Activated T-cell treated with anti-CD3 and anti-CD28 coated beads, Interleukin-2, amount 50 U/mL, for 4 hours (primary cell): ENCODE results near the gene HIF1AN. TPM values are rescaled to one million over a fixed set of nuclear protein-coding genes. Genes with fewer than 3 reads are reported as not detected.

ENCODE experiments used
- ATAC-seq, 2 donors: fragments of 200-7000 bp; cut with Tn5 transposase; one replicate each; pipeline ENCODE4 v1.10.0; 2021
- DNase-seq: peaks from one replicate; pipeline ENCODE4 v3.0.0-alpha.2; 2020
- H3K27me3 Mint-ChIP-seq: one replicate; pipeline ENCODE4 v1.8.0; 2021; ENCODE audit warnings: low read depth, mixed read lengths
- H3K36me3 Mint-ChIP-seq: one replicate; pipeline ENCODE4 v1.8.0; 2022; ENCODE audit warnings: mixed read lengths; ENCODE audit not compliant: insufficient read depth
- H3K4me1 Mint-ChIP-seq: one replicate; pipeline ENCODE4 v1.8.0; 2021; ENCODE audit warnings: low read depth, mixed read lengths
- H3K4me3 Mint-ChIP-seq: one replicate; pipeline ENCODE4 v1.8.0; 2021; ENCODE audit warnings: mild to moderate bottlenecking, moderate library complexity, mixed read lengths
- H3K9me3 Mint-ChIP-seq: one replicate; pipeline ENCODE4 v1.8.0; 2021; ENCODE audit warnings: mixed read lengths
- total RNA-seq, 3 donors: library from RNA; stranded (reverse); gene quantifications; one replicate each; pipeline ENCODE4 v1.2.1, GENCODE V29; 2021

The HIF1AN gene
- total RNA-seq, 3 donors from 2014 or later: 42.8 to 52.6 (median 48.7) TPM

DNA sequence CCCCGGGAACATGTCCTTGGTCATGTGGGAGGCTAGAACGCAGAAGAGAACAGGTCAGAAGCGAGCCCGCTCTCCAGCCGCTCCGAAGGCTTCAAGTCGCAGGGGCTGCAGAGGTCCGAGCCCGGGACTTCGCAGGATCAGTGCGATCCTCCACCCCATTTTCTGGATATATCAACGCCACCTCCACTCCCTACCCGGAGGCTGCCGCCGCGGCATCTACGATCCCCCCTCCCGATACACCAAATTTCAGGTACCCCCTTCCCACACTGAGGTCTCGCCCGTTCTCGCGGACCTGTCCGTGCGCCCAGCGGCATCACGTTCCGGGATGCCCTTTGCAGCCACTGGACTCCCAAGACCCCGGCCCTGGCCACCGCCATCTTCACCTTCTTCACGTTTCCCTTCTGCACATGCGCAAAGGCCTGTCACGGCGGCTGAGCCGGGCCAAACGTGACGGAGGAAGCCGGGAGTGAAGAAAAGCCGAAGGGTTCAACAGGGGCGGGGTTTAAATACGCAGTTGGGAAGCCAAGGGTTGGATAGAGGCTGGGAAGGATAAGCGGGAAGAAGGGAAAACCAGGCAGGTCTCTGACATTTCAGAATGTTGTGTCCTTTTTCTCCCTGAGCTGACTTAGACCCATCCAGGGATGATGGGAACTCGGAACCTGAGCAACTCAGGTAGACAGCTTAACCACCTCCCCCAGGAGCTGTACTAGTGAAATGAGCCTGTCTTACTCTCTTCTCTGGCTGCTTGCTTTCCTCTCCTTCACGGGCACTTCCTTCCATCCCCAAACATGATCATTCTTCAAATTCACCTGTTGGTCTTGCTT is 6.1 kb upstream of the HIF1AN start, which contains the start of gene NDUFB8:
Gene NDUFB8 (minus strand): TSS at position 397 of the 824 bp plus-strand sequence. CDS start 20 bp downstream, at position 377.
- H3K4me1 Mint-ChIP-seq: peaks cover 36% of the 10 kb centered on the region
- no peaks in the 10 kb centered on the region for H3K9me3 Mint-ChIP-seq

DNA sequence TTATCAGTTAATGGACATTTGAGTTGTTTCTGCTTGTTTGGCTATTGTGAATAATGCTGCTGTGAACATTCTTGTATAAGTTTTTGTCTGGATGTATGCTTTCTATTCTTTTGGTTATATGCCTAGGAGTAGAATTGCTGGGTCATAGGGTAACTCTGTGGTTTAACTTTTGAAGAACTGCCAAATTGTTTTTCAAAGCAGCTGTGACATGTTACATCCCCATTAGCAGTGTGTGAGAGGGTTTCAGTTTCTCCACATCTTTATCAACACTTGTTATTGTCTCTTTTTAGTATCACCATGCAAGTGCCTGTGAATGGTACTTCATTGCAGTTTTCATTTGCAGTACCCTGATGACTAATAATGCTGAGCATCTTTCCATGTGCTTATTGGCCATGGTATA is 4.0 kb upstream of the HIF1AN start:
- Mint-ChIP-seq H3K9me3 (no peaks in the 10 kb centered on the region), H3K4me1 (peaks cover 30% of the 10 kb centered on the region), H3K36me3 (peaks cover 8% of the 10 kb centered on the region), H3K27me3 (no peaks in the 10 kb centered on the region), H3K4me3 (no peak overlapping the region)
- ATAC-seq: peak in 1 of 2 donors; percentile 9
- no peak for DNase-seq

More for the DNA sequence above, 6.1 kb upstream of the HIF1AN start, which contains the start of gene NDUFB8:
- Mint-ChIP-seq H3K4me3 (peak within 1 kb of the TSS; percentile 100), H3K36me3 (peaks cover 18% of the 10 kb centered on the region), H3K27me3 (no peaks in the 10 kb centered on the region)
- peak; percentile 82 for DNase-seq
- peak; percentile 74 to 85 for ATAC-seq

DNA sequence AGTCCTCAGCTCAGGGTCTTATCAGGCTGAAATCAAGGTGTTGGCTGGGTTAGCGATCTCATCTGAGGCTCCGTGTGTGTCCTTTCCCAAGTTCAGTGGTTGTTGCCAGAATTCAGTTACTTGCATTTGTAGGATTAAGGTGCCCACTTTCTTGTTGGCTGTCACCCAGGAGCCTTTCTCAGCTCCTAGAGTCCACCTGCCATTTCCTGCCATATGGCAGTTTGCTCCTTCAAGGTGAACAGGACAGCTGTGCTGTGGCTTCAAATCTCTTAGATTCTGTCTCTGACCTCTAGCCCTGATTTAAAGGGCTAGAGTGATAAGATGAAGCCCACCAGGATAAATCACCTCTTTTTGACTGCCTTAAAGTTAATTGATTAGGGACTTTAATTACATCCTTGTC is 1.0 kb upstream of the HIF1AN start:
- no peak overlapping the region for H3K4me3 Mint-ChIP-seq
- H3K27me3 Mint-ChIP-seq: no peaks in the 10 kb centered on the region
- H3K4me1 Mint-ChIP-seq: peaks cover 14% of the 10 kb centered on the region
- DNase-seq: no peak
- no peaks in the 10 kb centered on the region for H3K9me3 Mint-ChIP-seq
- peaks cover 16% of the 10 kb centered on the region for H3K36me3 Mint-ChIP-seq
- ATAC-seq: no peak

DNA sequence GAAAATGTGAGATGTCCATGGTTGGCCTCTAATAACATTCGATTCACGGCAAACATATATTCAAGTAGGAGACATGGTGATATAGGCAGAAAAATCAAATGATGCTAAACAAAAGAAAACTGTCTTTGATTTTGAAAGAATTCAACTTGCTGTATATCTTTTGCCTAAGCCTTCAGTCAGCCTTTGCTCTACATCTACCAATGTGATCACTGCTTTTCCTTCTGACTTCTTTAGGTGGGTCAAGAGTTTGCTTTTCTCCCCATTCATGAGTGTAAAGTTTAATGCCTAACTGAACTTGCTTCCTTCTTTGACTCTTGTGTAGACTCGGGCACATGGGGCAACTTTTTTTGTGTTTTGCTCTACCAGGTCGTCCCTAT is 417 bp upstream of the HIF1AN start:
- H3K9me3 Mint-ChIP-seq: no peaks in the 10 kb centered on the region
- peaks cover 9% of the 10 kb centered on the region for H3K4me1 Mint-ChIP-seq
- DNase-seq (no peak), ATAC-seq (peak; percentile 8 to 25)
- H3K27me3 Mint-ChIP-seq: no peaks in the 10 kb centered on the region
- H3K36me3 Mint-ChIP-seq: peaks cover 18% of the 10 kb centered on the region
- no peak overlapping the region for H3K4me3 Mint-ChIP-seq

DNA sequence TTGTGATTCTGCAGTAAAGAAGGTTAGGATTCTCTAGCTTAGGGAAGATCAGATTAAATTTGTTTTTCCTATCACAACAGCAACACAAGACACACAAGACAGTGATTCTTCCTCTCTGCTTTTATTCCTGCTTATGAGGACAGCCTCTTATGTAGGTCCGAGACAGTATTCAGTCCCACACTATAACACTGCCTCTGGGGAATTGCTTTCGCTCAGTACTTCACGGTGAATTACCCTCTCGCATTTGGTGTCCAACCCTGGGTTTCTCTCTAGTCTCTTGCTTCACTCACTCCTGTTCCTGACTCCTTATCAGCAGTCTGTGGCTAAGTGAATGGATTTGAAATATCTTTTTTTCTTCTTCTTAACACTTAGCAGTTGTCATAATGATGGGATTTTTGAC is 1.7 kb downstream of the HIF1AN start:
- H3K9me3 Mint-ChIP-seq: no peaks in the 10 kb centered on the region
- peaks cover 5% of the 10 kb centered on the region for H3K4me1 Mint-ChIP-seq
- ATAC-seq: no peak
- no peaks in the 10 kb centered on the region for H3K27me3 Mint-ChIP-seq
- no peak for DNase-seq
- H3K36me3 Mint-ChIP-seq: peaks cover 27% of the 10 kb centered on the region
- H3K4me3 Mint-ChIP-seq: no peak overlapping the region

- peaks cover 53% of the 10 kb centered on the region for H3K36me3 Mint-ChIP-seq
- no peak overlapping the region for H3K4me3 Mint-ChIP-seq
- H3K4me1 Mint-ChIP-seq: no peaks in the 10 kb centered on the region
- H3K27me3 Mint-ChIP-seq: no peaks in the 10 kb centered on the region
- DNase-seq (no peak), ATAC-seq (no peak)
- H3K9me3 Mint-ChIP-seq: no peaks in the 10 kb centered on the region
Measured at GRCh38 chr10:100544950-100545349, 9.2 kb downstream of the HIF1AN start.

DNA sequence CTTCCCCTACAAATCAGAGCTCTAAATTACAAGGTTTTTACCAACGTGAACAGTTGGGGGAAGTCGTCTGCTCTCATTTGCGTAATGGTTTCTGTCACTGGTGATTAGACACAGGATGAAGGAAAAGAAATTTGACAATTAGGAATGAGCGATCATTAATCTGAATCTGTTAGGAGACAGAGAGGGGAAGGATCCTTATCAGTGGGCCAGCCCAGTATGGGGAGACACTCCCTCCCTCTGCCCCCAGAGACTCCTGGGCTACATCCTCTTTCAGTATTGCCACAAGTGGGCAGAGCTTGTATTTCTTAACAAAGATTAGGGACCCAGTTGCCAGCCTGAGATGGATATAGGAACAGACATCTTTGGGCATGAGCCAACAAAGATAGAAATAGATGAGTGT is 15.5 kb downstream of the HIF1AN start:
- DNase-seq: no peak
- no peaks in the 10 kb centered on the region for H3K9me3 Mint-ChIP-seq
- peaks cover 39% of the 10 kb centered on the region for H3K36me3 Mint-ChIP-seq
- H3K4me3 Mint-ChIP-seq: no peak overlapping the region
- H3K4me1 Mint-ChIP-seq: no peaks in the 10 kb centered on the region
- no peaks in the 10 kb centered on the region for H3K27me3 Mint-ChIP-seq
- no peak for ATAC-seq

GRCh38 chr10:100551738-100552137 is 16.0 kb downstream of the HIF1AN start:
- peaks cover 38% of the 10 kb centered on the region for H3K36me3 Mint-ChIP-seq
- no peaks in the 10 kb centered on the region for H3K4me1 Mint-ChIP-seq
- H3K27me3 Mint-ChIP-seq: no peaks in the 10 kb centered on the region
- H3K4me3 Mint-ChIP-seq: no peak overlapping the region
- DNase-seq (no peak), ATAC-seq (no peak)
- no peaks in the 10 kb centered on the region for H3K9me3 Mint-ChIP-seq

GRCh38 chr10:100553929-100554328 is 18.2 kb downstream of the HIF1AN start:
- Mint-ChIP-seq H3K4me3 (no peak overlapping the region), H3K4me1 (no peaks in the 10 kb centered on the region), H3K9me3 (no peaks in the 10 kb centered on the region), H3K36me3 (peaks cover 33% of the 10 kb centered on the region), H3K27me3 (no peaks in the 10 kb centered on the region)
- ATAC-seq: no peak
- no peak for DNase-seq

- ATAC-seq (no peak), DNase-seq (no peak)
Measured at GRCh38 chr10:100554902-100555301, 19.2 kb downstream of the HIF1AN start.

DNA sequence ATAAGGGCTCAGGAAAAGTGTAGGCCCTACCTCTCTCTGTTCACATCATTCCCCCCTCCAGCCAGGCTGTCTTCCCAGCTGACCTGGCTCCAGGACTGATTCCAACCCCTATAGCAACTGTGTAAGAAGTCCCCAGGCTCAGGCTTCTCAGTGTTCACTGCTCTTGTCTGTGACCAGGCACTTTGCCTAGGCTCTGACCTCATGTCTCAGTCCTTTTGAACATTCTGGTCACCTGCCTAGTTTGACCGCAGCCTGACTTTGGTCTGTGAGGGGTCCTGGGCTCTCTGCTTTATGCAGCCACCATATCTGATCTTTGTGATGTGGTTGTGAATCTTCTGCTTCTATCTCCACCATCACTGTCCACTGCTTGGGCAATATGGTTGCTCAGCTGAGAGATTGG is 24.5 kb downstream of the HIF1AN start:
- Mint-ChIP-seq H3K4me3 (no peak overlapping the region), H3K36me3 (peaks cover 14% of the 10 kb centered on the region), H3K9me3 (no peaks in the 10 kb centered on the region), H3K27me3 (peaks cover 29% of the 10 kb centered on the region), H3K4me1 (peaks cover 14% of the 10 kb centered on the region)
- no peak for ATAC-seq
- DNase-seq: no peak

More at GRCh38 chr10:100554902-100555301, 19.2 kb downstream of the HIF1AN start:
- no peaks in the 10 kb centered on the region for H3K4me1 Mint-ChIP-seq
- H3K36me3 Mint-ChIP-seq: peaks cover 25% of the 10 kb centered on the region
- no peaks in the 10 kb centered on the region for H3K9me3 Mint-ChIP-seq
- H3K4me3 Mint-ChIP-seq: no peak overlapping the region
- H3K27me3 Mint-ChIP-seq: no peaks in the 10 kb centered on the region

- H3K9me3 Mint-ChIP-seq: no peaks in the 10 kb centered on the region
- H3K27me3 Mint-ChIP-seq: peaks cover 32% of the 10 kb centered on the region
- H3K36me3 Mint-ChIP-seq: peaks cover 10% of the 10 kb centered on the region
- no peak for ATAC-seq
- H3K4me1 Mint-ChIP-seq: peaks cover 14% of the 10 kb centered on the region
- DNase-seq: no peak
- H3K4me3 Mint-ChIP-seq: no peak overlapping the region
Measured at GRCh38 chr10:100561005-100561404, 25.3 kb downstream of the HIF1AN start.

DNA sequence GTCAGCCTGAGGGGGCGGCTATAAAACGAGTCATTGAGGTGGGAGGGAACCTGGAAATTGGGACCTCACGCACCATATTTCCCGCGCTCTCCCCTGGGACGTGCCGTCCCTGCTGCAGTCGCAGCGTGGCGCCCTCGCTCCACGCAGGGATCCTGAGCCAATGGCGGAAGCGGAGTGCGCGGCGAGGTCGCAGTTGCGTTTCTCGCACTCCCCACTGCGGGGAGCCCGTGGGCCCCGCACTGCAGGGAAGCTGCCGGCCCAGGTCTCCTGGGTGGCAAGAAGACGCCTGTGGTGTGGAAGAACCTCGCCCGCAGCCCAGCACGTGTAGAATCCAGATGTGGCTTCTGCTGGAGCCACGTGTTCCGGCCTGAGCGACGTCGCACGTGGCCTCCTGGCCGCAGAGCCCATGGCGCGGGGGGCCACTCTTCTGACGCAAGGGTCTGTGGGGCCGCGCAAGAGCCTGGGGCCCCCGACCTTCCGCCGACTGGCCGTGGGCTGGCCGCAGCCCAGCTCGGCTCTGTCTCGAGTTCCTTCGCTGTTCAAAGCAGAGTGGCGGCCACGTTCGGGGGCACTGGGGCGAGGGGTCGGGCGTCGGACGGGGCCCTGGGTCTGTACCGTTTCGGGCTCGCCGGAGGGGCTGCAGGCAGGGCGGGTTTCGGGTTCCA is 26.4 kb downstream of the HIF1AN start:
- Mint-ChIP-seq H3K4me3 (peak overlapping the region; percentile 31), H3K27me3 (peaks cover 32% of the 10 kb centered on the region), H3K36me3 (peaks cover 7% of the 10 kb centered on the region), H3K4me1 (peaks cover 14% of the 10 kb centered on the region), H3K9me3 (no peaks in the 10 kb centered on the region)
- ATAC-seq (peak; percentile 97), DNase-seq (peak; percentile 77)

GRCh38 chr10:100565206-100565985 is 29.7 kb downstream of the HIF1AN start:
- no peak overlapping the region for H3K4me3 Mint-ChIP-seq
- H3K9me3 Mint-ChIP-seq: no peaks in the 10 kb centered on the region
- H3K4me1 Mint-ChIP-seq: peaks cover 14% of the 10 kb centered on the region
- H3K36me3 Mint-ChIP-seq: no peaks in the 10 kb centered on the region
- ATAC-seq: no peak
- peaks cover 32% of the 10 kb centered on the region for H3K27me3 Mint-ChIP-seq
- DNase-seq: no peak
